Right hindlimb (tissue), 1 donor: ENCODE results near the gene HMGB1.

Experiments
- DNase-seq: peaks from one replicate; pipeline ENCODE4 v3.0.0-alpha.2; 2018

HMGB1 gene

DNA sequence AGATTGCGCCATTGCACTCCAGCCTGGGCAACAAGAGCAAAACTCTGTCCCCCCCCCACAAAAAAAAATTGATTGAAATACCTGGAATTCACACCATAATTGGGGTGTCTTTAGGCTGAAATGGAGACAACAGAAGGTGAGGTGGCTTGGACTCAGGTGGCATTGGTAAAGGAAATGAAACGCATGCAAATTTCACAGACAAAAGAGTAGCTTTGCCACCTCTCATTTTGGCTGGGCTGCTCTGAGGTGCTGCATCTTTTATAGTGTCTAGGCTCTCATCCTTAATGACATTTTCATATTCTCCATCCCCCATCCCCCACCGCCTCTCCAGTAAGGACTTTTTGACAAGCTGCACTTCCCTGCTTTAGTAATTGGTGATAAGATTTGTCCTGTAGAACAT lies 36.5 kb downstream of the HMGB1 start:
- DNase-seq: no peak

- no peak for DNase-seq
Measured at GRCh38 chr13:30423891-30424290, 41.8 kb downstream of the HMGB1 start.

DNA sequence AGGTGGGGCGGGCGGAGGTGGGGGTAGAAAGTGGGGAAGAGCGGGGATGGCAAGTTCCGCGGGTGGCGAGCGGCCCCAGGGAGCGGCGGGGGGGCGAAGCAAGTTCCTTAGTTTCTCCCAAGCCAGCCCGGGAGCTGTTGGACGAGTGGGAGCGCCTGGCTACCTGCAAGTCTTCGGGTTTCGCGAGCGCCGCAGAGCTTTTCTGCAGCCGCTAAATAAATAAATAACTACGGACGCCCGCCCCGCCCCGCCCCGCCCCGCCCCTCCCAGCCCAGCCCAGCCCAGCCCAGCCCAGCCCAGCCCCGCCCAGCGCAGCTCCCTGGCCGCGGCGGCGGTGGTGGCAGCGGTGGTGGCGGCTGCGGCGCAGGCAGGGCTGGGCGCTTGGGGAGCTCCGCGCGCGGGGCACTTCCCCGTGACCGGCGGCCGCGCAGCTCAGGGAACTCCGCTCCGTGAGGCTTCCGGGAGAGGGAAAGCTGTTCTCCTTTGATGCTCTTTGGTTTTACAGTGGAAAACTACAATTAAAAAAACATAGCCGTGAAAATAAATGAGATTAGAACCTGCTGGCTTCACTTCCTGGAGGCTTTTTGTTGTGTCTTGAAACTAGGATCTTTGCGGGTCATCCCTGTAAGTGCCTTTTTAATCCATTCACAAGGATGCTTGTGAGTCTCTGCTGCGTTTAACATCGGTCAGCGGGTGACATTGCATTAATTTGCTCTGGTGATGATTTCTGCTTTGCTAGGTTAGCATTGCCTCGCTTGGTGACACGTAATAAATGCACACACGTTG lies 43.5 kb downstream of the HMGB1 start, which contains the start of gene UBE2L5:
Gene UBE2L5, plus strand, starts transcription at position 440 of the 786 bp plus-strand sequence. CDS start 5,498 bp downstream, outside the sequence.
- peak; percentile 89 for DNase-seq

DNA sequence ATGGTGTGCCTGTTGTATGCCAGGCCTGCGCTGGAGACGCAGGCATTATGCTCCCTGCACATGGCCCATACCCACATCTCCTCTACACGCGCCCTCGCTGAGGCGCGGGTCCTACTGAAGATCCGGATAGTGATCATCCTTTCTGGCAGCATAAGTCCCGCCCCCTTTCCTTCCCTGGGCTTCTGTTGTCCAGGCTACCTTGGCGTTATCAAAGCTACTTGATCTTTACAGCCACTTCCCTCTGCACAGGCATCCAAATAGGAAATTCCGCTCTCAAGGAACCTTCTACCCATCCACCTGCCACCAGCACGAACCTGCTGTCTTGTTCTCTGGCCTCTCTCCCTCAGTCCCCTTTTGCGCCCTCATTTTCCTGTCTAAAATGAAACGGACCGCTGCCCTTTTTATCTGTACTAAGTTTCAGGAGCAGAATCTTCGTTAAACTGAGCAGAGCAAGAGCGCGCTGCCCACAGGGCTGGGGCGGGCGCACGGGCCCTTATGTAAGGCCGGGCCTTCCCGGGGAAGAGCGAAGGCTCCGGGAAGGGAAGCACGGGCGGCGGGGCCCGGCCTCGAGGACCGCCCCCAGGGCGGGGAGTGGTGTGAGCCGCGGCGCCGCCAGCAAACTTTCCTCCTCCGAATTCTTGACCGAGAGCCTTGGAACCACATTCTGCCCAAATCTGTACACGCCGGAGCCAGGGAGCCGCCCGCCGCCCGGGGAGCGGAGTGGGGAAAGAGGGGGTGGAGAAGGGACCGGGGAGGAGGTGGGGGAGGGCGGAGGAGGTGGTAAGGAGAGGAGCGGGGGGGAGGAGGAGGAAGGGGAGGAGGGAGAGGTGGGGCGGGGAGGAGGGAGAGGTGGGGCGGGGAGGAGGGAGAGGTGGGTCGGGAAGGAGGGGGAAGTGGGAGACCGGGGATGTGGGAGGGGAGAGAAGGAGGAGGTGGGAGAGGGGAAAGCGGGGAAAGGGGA lies 44.4 kb downstream of the HMGB1 start:
- DNase-seq: peak; percentile 93

DNA sequence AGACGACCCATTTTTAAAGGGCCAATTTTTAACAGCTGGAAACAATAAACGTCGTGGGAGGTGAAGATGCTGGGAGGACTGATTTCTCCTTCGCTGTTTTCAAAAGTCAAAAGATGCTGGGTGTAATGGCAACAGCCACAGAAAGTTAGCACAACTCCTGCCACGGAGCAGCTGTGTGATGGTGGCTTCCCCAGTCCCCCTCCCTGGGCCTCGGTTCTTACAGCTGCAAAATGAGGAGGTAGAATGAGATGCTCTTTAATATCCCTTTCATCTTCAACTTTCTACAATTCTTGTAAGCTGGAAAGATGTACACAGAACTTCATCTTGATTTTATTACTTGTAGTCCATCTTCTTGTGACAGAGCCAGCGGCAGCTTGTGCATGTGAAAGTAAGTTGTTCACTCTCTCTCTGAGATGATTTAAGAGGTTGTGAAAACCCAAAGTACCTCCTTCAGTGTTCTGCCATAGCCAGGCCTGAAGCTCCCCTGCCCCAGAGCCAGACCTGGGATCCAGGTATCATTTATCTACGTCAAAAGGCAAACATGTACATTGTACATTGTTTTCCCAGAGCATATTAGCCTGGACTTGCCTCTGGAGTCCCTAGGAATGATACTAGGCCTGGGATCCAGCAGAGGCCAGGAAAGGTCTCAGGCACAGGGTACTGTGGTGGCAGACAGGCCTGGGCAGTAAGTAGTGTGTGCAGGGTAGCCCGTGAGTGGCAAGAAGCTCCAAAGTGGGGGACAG lies 46.8 kb downstream of the HMGB1 start:
- no peak for DNase-seq

DNA sequence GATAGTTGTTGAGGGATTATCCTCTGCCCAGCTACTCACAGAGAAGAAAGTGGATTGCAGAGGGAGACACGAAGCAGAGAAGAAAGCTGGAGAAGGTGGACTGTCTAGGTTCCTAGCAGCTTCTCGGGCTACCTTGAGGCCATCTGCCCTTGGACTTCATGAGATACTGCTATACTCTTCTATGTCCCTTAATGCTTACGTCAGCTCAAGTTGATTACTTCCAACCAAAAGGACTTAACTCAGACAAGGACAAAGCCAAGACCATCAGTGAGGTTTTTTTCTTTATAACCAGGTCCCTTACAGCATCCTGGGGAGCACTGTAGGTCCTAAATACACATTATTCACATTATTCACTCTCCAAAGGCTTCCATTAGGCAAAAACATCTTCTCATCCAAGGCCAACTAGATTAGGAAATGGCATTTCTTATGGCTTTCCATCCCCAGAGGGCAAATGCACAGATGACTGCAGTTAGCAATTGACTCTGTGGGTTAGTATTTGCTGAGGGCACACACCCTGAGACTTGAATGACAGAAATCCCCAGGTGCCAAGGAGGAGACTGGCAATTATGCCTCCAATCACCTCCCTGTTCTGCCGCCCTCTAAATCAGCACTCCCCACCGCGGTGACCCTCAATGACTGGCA lies 47.5 kb downstream of the HMGB1 start:
- no peak for DNase-seq

DNA sequence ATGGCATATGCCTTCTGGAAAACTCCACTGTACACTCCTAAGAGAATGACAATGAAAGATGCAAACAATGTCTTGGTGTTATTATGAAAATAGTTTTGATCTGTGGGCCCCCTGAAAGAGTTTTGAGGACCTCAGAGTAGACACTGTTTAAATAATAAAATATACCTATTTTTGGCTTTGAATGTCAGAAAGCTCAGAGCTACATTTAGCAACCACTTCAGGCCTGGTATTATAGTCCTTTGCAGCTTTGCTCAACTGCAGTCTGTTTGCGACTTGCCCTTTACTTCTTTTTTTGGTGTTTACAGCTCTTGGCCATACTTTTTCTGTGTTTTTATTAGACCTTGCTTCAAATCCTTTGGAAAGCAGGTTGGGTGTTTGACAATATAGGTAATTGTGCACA lies 49.3 kb downstream of the HMGB1 start:
- DNase-seq: no peak

DNA sequence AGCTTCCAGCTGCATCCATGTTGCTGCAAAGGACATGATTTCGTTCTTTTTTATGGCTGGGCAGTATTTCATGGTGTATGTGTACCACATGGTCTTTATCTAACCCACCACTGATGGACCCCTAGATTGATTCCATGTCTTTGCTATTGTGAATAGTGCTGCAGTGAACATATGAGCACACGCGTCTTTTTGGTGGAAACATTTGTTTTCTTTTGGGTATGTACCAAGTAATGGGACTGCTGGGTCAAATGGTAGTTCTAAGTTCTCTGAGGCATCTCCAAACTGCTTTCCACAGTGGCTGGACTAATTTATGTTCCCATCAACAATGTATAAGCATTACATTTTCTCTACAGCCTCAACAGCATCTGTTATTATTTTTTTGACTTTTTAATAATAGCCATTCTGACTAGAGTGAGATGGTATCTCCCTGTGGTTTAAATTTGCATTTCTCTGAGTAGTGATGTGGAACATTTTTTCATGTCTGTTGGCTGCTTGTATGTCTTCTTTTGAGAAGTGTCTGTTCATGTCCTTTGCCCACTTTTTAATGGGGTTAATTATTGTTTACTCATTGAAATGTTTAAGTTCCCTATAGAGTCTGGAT lies 50.2 kb downstream of the HMGB1 start:
- no peak for DNase-seq

DNA sequence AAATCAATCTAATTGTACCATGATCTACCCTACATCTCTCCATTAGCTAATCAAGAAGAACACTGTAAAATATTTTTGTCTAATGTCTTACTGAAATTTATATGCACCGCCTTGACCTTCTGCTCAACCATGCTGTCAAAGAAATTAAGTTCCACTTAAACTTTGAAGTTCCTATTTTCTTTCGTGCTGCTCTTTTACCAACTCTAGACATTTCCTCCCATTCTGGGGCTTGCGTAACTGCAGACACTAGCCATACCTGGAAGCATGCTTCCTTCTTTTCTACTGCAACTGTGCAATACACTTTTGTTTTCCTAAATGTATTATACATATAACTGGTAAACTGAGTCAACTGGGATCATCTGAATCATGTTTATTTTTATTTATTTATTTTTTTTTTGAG lies 51.9 kb downstream of the HMGB1 start:
- no peak for DNase-seq

DNA sequence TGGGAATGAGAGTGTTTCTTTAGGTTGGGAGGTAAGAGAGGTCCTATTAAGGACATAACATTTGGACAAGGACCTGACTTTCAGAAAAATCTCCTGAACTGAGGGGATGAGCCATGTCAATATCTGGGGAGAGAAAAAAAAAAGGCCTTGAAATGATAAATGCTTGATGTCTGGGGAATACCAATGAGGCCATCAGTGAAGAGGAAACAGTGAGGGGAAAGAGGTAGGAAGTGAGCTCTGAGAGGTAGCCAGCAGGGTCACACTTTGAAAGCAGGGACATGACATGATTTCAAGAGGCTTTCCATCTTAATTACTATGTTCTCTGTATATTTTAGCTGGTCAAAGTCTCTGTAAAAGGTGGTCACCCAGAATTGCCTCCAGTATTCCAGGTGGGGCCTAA lies 53.4 kb downstream of the HMGB1 start:
- no peak for DNase-seq

DNA sequence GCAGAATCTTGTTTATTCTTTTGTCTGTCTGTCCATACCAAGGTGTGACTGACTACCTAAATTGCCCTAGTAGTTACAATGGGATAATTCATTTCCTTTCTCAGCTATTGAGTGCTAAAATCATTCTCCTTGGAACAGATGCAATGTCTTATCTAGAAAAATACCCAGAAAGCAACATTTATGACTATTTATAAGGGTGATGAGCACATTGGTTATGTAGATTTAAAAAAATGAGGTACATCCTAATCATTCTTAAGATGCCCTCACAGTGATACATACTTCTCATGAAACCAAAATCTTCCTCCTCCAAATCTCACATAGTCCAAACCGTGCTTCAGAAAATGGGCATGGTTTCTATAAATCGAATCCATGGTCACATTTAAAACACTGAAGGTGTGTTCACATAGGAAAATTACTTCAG lies 55.0 kb downstream of the HMGB1 start:
- DNase-seq: no peak

- DNase-seq: no peak
Measured at GRCh38 chr13:30409886-30410704, 55.6 kb downstream of the HMGB1 start.

DNA sequence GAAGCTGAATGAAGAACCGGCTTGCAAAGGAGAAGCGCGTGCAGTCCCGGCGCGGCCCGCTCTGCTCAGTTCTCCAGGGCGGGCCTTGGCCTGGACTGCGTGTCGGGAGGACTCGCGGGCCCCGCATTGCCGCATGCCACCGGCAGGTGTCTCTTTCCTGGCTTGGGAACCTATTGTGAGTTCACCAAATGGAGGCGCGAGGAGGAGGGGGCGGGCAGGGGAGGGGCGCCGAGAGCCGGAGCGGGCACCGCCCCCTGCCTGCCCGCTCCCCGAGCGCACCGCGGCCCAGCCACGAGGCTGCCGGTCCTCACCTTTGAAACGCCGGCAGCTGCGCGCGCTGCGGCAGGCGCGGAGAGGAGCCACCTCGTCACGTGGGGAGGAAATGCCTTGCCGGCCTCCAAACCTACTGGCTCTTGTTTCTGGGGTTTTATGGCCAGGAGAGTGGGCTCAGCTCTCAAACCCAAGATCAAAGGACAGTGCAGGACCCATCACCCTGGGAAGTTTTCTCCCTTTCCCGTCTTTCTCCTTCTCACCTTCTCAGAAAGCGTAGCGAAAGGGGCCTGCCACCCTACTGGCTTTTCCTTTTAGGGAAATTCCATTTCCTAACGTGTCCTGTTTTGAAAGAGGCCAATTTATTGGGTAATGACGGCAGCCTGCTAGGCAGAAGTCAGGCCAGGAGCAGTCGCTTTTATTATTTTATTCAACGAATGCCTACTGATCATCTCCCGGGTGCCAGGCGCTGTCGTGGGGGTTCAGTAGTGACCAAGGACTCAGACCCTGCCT lies 57.2 kb downstream of the HMGB1 start:
- DNase-seq: peak; percentile 96

DNA sequence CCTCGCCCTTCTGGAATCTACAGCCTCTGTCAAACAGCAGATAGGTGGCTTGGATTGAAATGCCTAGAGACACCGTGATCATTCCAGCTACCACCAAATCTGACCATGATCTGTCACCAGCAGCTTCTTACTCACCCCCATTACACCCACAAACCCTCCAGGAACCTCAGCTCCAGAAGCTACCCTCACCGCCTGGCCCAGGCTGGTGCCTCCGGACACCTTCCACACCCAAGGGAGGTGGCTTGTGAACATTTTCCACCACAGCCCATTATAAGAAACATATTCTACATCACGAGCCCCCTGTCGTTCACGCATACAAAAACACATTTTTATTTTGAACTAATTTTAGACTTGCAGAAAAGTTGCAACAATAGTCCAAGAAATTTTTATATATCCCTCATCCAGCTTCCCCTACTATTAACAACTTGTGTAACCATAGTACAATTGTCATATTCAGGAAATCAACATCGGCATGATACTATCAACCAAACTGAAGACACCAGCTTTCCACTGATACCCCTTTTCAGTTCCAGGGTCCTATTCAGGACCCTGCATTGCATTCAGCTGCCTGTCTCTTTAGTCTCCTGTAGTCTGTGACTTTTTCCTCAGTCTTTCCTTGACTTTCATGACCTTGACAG lies 58.8 kb downstream of the HMGB1 start:
- no peak for DNase-seq
